ENCODE data around the gene CD69. TPM values are rescaled to one million over a fixed set of nuclear protein-coding genes. Genes with fewer than 3 reads are reported as not detected.

CD69 gene
- total RNA-seq, 1 experiment from 2014 or later, result not detected

DNA sequence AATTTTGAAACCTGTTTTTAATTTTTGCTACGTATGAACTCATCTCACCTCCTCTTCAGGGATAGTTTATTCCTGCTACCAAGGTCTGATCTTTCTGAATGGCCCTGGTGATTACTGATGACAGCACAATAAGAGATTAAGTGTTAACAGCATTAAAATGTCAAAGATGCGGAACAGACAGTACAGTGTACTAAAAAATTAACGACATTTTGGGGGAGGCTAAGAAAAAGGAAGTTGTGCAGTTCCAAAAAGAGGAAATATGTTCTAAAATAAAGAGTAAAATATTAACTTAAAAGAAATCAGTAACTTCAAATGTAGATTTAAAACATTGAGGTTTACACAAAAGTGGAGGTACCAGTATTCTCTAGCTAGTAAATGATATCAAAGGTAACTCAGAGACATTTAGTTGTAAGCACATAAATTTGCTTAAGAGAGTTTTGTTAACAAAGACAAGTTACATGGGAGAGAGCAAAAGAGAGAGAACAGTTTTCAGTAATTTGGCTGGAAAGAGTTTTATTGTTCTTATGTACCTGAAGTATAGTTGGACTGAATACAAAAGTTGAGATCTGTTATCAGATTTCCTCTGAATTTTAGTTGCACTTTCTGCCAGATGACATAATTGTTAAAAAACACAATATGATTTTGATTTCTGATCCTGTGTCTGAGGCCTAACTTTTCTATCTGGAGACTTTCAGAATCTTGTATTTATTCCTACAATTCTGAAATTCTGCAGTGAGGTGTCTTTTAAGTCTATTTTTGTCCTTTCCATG is 23.6 kb downstream of the CD69 start:
- no peaks in the 10 kb centered on the region for H3K79me2 ChIP-seq (ENCODE audit: insufficient read depth, low read length)
- no peaks in the 10 kb centered on the region for H3K79me1 ChIP-seq (ENCODE audit: insufficient read depth, low read depth, low read length, poor library complexity, severe bottlenecking)
- peaks cover 0 to 4% of the 10 kb centered on the region in 2 experiments; a peak in 1 of 4 replicates for H3K4me1 Mint-ChIP-seq
- H3K9ac ChIP-seq (ENCODE audit: extremely low read depth, insufficient read length, low read length), result no peak overlapping the region
- H2BK12ac ChIP-seq (ENCODE audit: insufficient read length, low read depth, low read length), result no peak overlapping the region
- no peak overlapping the region for H3K4ac ChIP-seq (ENCODE audit: low read depth, low read length)
- no peak overlapping the region for H3K56ac ChIP-seq (ENCODE audit: insufficient read length, low read depth, low read length)
- H3K9me3 ChIP-seq (ENCODE audit: control insufficient read depth, low read depth, low read length), result no peaks in the 10 kb centered on the region
- no peaks in the 10 kb centered on the region for H3K23me2 ChIP-seq (ENCODE audit: insufficient read length, low read depth, low read length, poor library complexity, severe bottlenecking)
- H3K4me3 Mint-ChIP-seq, result no peak overlapping the region
- H3K18ac ChIP-seq (ENCODE audit: insufficient read length, low read depth, low read length), result no peak overlapping the region
- no peak overlapping the region for H2AFZ ChIP-seq (ENCODE audit: low read length)
- no peaks in the 10 kb centered on the region for H4K20me1 ChIP-seq (ENCODE audit: control insufficient read depth, insufficient read depth, insufficient read length)
- H3K14ac ChIP-seq (ENCODE audit: insufficient read depth, low read length), result no peak overlapping the region
- H3K27me3 Mint-ChIP-seq (ENCODE audit: low read depth), result no peaks in the 10 kb centered on the region
- H3K23ac ChIP-seq (ENCODE audit: insufficient read length, low read depth, low read length), result no peak overlapping the region
- H2BK15ac ChIP-seq (ENCODE audit: low read depth, low read length), result no peak overlapping the region
- H3K27ac ChIP-seq (ENCODE audit: insufficient read length, low read depth, low read length), result no peak overlapping the region
- WGBS (ENCODE audit: extremely low coverage, insufficient read length, low lambda C conversion rate), result no CpG with 5 or more reads among the region's 3 CpGs
- no peak overlapping the region for H4K91ac ChIP-seq (ENCODE audit: insufficient read length, low read depth, low read length)
- H3K27me3 ChIP-seq (ENCODE audit: insufficient read depth, low read length), result no peaks in the 10 kb centered on the region
- no peak overlapping the region for H2BK20ac ChIP-seq (ENCODE audit: low read depth, low read length, poor library complexity, severe bottlenecking)
- DNase-seq, result no peak
- no peaks in the 10 kb centered on the region; a peak in 1 of 7 replicates for H3K36me3 Mint-ChIP-seq (ENCODE audit: insufficient read depth in 1 of 3, low read depth in 3 of 3)
- H4K5ac ChIP-seq (ENCODE audit: insufficient read length, low read depth, low read length), result no peak overlapping the region
- no peak overlapping the region for H4K8ac ChIP-seq (replicated peaks; ENCODE audit: insufficient read length, low read depth, low read length)
- no peak overlapping the region for H3K4me2 ChIP-seq (ENCODE audit: insufficient read depth, insufficient read length, low read length)
- H3K9me3 Mint-ChIP-seq, result no peaks in the 10 kb centered on the region; a peak in 1 of 5 replicates
- no peaks in the 10 kb centered on the region for H3K4me1 ChIP-seq (ENCODE audit: insufficient read depth, low read length)
- no peak overlapping the region for H2AK5ac ChIP-seq (ENCODE audit: insufficient read length, low read length)
- no peak overlapping the region for H2BK5ac ChIP-seq (ENCODE audit: insufficient read length, low read length)
- no peak overlapping the region for H3K27ac Mint-ChIP-seq
- no peak overlapping the region for H2BK120ac ChIP-seq (ENCODE audit: low read depth, low read length, poor library complexity, severe bottlenecking)
- no peak overlapping the region for H3T11ph ChIP-seq (ENCODE audit: low read length)
- TF ChIP-seq, protein P1, sequence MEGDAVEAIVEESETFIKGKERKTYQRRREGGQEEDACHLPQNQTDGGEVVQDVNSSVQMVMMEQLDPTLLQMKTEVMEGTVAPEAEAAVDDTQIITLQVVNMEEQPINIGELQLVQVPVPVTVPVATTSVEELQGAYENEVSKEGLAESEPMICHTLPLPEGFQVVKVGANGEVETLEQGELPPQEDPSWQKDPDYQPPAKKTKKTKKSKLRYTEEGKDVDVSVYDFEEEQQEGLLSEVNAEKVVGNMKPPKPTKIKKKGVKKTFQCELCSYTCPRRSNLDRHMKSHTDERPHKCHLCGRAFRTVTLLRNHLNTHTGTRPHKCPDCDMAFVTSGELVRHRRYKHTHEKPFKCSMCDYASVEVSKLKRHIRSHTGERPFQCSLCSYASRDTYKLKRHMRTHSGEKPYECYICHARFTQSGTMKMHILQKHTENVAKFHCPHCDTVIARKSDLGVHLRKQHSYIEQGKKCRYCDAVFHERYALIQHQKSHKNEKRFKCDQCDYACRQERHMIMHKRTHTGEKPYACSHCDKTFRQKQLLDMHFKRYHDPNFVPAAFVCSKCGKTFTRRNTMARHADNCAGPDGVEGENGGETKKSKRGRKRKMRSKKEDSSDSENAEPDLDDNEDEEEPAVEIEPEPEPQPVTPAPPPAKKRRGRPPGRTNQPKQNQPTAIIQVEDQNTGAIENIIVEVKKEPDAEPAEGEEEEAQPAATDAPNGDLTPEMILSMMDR (conservative IDR thresholded peaks at IDR 0.05), result no peak

Measured in H9 (cell line).